Measurements from ENCODE around the gene GPR176. TPM values are rescaled to one million over a fixed set of nuclear protein-coding genes. Genes with fewer than 3 reads are reported as not detected.

The GPR176 gene
- 37.4 and 58.8 TPM in 2 replicates for total RNA-seq

GRCh38 chr15:39919748-39920509 is at the start of gene GPR176:
GPR176 (minus strand) TSS chr15:39920266; CDS start chr15:39920026, 240 bp downstream.

GRCh38 chr15:39782441-39783138 is 137.5 kb downstream of the GPR176 start, which contains the start of gene FSIP1:
FSIP1 (minus strand) TSS chr15:39782841; CDS start chr15:39776524, 6,317 bp downstream.

Other genes starting within 250 kb of the GPR176 start
- 1.5 and 2.5 TPM in 2 replicates for gene FSIP1, start 137.4 kb downstream of the GPR176 start, total RNA-seq
- 36.4 and 44.3 TPM in 2 replicates for gene EIF2AK4, start 13.8 kb upstream of the GPR176 start, total RNA-seq
- gene SRP14, start 118.9 kb upstream of the GPR176 start, total RNA-seq = 216 and 259 TPM in 2 replicates
- gene BMF, start 188.6 kb upstream of the GPR176 start, total RNA-seq = 3.8 and 21.8 TPM in 2 replicates
- gene BUB1B, start 240.8 kb upstream of the GPR176 start, total RNA-seq = 1.5 and 3.0 TPM in 2 replicates